HEK293T (cell line): Measurements from ENCODE around the gene SNTG2.

Experiments
- BHLHE40 ChIP-seq: fragments of 450-650 bp; IDR thresholded peaks from 2 replicates; pipeline ENCODE4 v1.6.1; 2016; ENCODE audit warnings: mild to moderate bottlenecking, moderate library complexity, borderline replicate concordance
- ELF4 ChIP-seq: fragments of 450-650 bp; IDR thresholded peaks from 2 replicates; pipeline ENCODE4 v1.6.1; 2017; ENCODE audit warnings: antibody characterized with exemption
- FOXA1 ChIP-seq: fragments of 450-650 bp; IDR thresholded peaks from 2 replicates; pipeline ENCODE4 v1.6.1; 2016; ENCODE audit warnings: mild to moderate bottlenecking
- FOXM1 ChIP-seq: fragments of 450-650 bp; IDR thresholded peaks from 2 replicates; pipeline ENCODE4 v1.6.1; 2017; ENCODE audit warnings: mild to moderate bottlenecking, borderline replicate concordance
- TARDBP ChIP-seq: fragments of 450-650 bp; IDR thresholded peaks from 2 replicates; pipeline ENCODE4 v1.6.1; 2016

DNA sequence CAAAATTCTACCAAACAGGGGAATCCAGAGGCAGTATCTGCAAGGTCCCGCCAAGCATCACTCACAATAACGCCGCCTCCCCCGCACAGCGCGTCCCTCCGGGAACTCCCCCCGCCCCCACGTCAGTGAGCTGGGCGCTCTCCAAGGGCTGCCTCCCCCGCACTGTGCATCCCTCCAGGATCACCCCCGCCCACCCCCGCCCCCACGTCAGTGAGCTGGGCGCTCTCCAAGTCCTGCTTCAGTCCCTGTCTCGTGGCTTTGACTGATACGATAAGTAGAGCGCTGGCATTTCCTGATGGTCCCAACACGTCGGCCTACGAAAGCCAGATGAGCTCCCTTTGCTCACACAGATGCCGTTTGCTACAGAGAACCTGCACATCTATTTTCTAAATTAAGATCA is 331.9 kb downstream of the SNTG2 start:
- no peak for TF ChIP-seq FOXA1
- TF ChIP-seq ELF4: no peak
- no peak for TF ChIP-seq FOXM1
- TF ChIP-seq BHLHE40: no peak
- TF ChIP-seq TARDBP: no peak
